ENCODE measurements around the gene EPGN. TPM values are rescaled to one million over a fixed set of nuclear protein-coding genes. Genes with fewer than 3 reads are reported as not detected.

The EPGN gene
- total RNA-seq, 1 donor from 2014 or later, result not detected

- no peak for DNase-seq (ENCODE audit: low spot score)
- H3K9me3 Mint-ChIP-seq (ENCODE audit: unreplicated experiment), result no peaks in the 10 kb centered on the region
Measured at GRCh38 chr4:74324262-74324661, 16.0 kb downstream of the EPGN start.

GRCh38 chr4:74325886-74326285, 17.6 kb downstream of the EPGN start:
- Mint-ChIP-seq H3K4me1 (ENCODE audit: unreplicated experiment) (no peaks in the 10 kb centered on the region), H3K27me3 (ENCODE audit: unreplicated experiment) (no peaks in the 10 kb centered on the region), H3K9me3 (ENCODE audit: unreplicated experiment) (no peaks in the 10 kb centered on the region), H3K4me3 (ENCODE audit: unreplicated experiment) (no peak overlapping the region), H3K27ac (ENCODE audit: unreplicated experiment) (no peak overlapping the region), H3K36me3 (ENCODE audit: low read depth, unreplicated experiment) (no peaks in the 10 kb centered on the region)
- no peak for DNase-seq (ENCODE audit: low spot score)
- TF ChIP-seq CTCF (IDR thresholded peaks at IDR 0.05; ENCODE audit: unreplicated experiment), result no peak

More at GRCh38 chr4:74324262-74324661, 16.0 kb downstream of the EPGN start:
- Mint-ChIP-seq H3K27ac (ENCODE audit: unreplicated experiment) (no peak overlapping the region), H3K4me3 (ENCODE audit: unreplicated experiment) (no peak overlapping the region), H3K36me3 (ENCODE audit: low read depth, unreplicated experiment) (no peaks in the 10 kb centered on the region), H3K4me1 (ENCODE audit: unreplicated experiment) (no peaks in the 10 kb centered on the region), H3K27me3 (ENCODE audit: unreplicated experiment) (no peaks in the 10 kb centered on the region)
- TF ChIP-seq CTCF (IDR thresholded peaks at IDR 0.05; ENCODE audit: unreplicated experiment), result no peak

GRCh38 chr4:74327762-74328161, 19.5 kb downstream of the EPGN start:
- no peak for DNase-seq (ENCODE audit: low spot score)
- H3K36me3 Mint-ChIP-seq (ENCODE audit: low read depth, unreplicated experiment), result no peaks in the 10 kb centered on the region
- H3K27me3 Mint-ChIP-seq (ENCODE audit: unreplicated experiment), result no peaks in the 10 kb centered on the region
- H3K4me1 Mint-ChIP-seq (ENCODE audit: unreplicated experiment), result no peaks in the 10 kb centered on the region
- no peaks in the 10 kb centered on the region for H3K9me3 Mint-ChIP-seq (ENCODE audit: unreplicated experiment)
- H3K27ac Mint-ChIP-seq (ENCODE audit: unreplicated experiment), result no peak overlapping the region
- no peak for TF ChIP-seq CTCF (IDR thresholded peaks at IDR 0.05; ENCODE audit: unreplicated experiment)
- no peak overlapping the region for H3K4me3 Mint-ChIP-seq (ENCODE audit: unreplicated experiment)

- H3K9me3 Mint-ChIP-seq (ENCODE audit: unreplicated experiment), result no peaks in the 10 kb centered on the region
- H3K4me3 Mint-ChIP-seq (ENCODE audit: unreplicated experiment), result no peak overlapping the region
- TF ChIP-seq CTCF (IDR thresholded peaks at IDR 0.05; ENCODE audit: unreplicated experiment), result no peak
- no peak overlapping the region for H3K27ac Mint-ChIP-seq (ENCODE audit: unreplicated experiment)
- DNase-seq (ENCODE audit: low spot score), result no peak
- H3K4me1 Mint-ChIP-seq (ENCODE audit: unreplicated experiment), result no peaks in the 10 kb centered on the region
- no peaks in the 10 kb centered on the region for H3K27me3 Mint-ChIP-seq (ENCODE audit: unreplicated experiment)
- H3K36me3 Mint-ChIP-seq (ENCODE audit: low read depth, unreplicated experiment), result no peaks in the 10 kb centered on the region
Measured at GRCh38 chr4:74328501-74328900, 20.2 kb downstream of the EPGN start.

GRCh38 chr4:74329307-74329706, 21.0 kb downstream of the EPGN start:
- no peak for TF ChIP-seq CTCF (IDR thresholded peaks at IDR 0.05; ENCODE audit: unreplicated experiment)
- Mint-ChIP-seq H3K27me3 (ENCODE audit: unreplicated experiment) (no peaks in the 10 kb centered on the region), H3K4me1 (ENCODE audit: unreplicated experiment) (no peaks in the 10 kb centered on the region), H3K36me3 (ENCODE audit: low read depth, unreplicated experiment) (peaks cover 4% of the 10 kb centered on the region), H3K27ac (ENCODE audit: unreplicated experiment) (no peak overlapping the region), H3K9me3 (ENCODE audit: unreplicated experiment) (no peaks in the 10 kb centered on the region), H3K4me3 (ENCODE audit: unreplicated experiment) (no peak overlapping the region)
- no peak for DNase-seq (ENCODE audit: low spot score)
